ENCODE measurements around the gene PRCD. TPM values are rescaled to one million over a fixed set of nuclear protein-coding genes. Genes with fewer than 3 reads are reported as not detected.
"Not testable (repeated sequence)": the region's sequence is repeated elsewhere in the genome, so short reads cannot be mapped to it uniquely, and the experiment has no call there.

Gene PRCD
- total and polyA plus RNA-seq, 12 donors, result 1.5 to 37.2 (median 5.0) TPM; not detected in 2

DNA sequence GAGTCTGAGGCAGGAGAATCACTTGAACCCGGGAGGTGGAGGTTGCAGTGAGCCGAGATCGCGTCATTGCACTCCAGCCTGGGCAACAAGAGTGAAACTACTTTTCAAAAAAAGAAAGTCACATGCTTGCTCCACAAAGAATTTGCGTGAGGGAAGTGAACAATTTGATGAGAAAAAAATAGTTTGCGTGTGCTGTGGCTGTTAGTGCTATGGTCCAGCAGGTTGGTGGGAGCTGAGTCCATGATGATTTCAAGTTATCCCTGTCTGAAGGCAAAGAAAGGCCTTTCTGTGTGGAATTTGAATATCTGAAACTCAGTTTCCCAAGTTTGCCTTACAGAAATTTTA is 21.0 kb downstream of the PRCD start:
- H3K4me3 ChIP-seq, result no peak overlapping the region
- no peaks in the 10 kb centered on the region for H3K27me3 ChIP-seq
- H3K36me3 ChIP-seq (replicated peaks in 1 of 2), result peaks cover 0 to 18% of the 10 kb centered on the region in 2 donors
- H3K9me3 ChIP-seq (replicated peaks in 1 of 3), result no peaks in the 10 kb centered on the region
- no peak for TF ChIP-seq POLR2A (IDR thresholded peaks at IDR 0.05)
- TF ChIP-seq, protein P1, sequence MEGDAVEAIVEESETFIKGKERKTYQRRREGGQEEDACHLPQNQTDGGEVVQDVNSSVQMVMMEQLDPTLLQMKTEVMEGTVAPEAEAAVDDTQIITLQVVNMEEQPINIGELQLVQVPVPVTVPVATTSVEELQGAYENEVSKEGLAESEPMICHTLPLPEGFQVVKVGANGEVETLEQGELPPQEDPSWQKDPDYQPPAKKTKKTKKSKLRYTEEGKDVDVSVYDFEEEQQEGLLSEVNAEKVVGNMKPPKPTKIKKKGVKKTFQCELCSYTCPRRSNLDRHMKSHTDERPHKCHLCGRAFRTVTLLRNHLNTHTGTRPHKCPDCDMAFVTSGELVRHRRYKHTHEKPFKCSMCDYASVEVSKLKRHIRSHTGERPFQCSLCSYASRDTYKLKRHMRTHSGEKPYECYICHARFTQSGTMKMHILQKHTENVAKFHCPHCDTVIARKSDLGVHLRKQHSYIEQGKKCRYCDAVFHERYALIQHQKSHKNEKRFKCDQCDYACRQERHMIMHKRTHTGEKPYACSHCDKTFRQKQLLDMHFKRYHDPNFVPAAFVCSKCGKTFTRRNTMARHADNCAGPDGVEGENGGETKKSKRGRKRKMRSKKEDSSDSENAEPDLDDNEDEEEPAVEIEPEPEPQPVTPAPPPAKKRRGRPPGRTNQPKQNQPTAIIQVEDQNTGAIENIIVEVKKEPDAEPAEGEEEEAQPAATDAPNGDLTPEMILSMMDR (IDR thresholded peaks at IDR 0.05), result no peak
- WGBS, 4 donors, result 74 to 80% (median 76%) methylated on average over 6 of the region's 6 CpGs
- intact Hi-C loops (cut with DNase I), result loop anchor here in 1 of 2 donors (10.0 kb wide), 2 partner anchors 64 to 154 kb away; partner anchors contain the start of gene MXRA7
- no peak for DNase-seq
- H3K4me1 ChIP-seq (replicated peaks in 1 of 2), result peaks cover 42 to 53% of the 10 kb centered on the region in 2 donors
- H3K27ac ChIP-seq, result peak overlapping the region in 3 of 5 donors; percentile 46 to 72 (median 65)

DNA sequence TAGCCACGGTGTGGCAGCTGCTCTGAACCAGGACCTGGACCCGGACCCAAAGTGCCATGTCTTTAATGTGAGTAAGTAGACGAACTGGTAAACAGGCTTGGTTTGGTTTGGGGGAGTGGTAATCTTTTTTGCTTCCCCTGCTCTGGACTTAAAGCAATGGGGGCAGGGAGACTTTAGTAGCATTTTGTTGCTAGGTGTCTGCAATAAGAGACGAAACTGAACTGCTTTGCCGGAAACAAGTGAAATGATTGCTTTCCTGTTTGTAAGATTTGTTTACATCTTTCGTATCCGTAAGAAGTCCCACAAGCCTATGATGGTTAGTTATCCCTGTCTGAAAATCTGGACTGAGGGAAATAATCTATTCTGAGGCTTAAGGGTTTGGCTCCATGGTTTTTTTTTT is 21.5 kb downstream of the PRCD start:
- H3K27ac ChIP-seq, result peak overlapping the region in 3 of 5 donors; percentile 46 to 72 (median 65)
- 64 to 79% (median 69%) methylated on average over 7 of the region's 7 CpGs for WGBS, 4 donors
- peaks cover 42 to 53% of the 10 kb centered on the region in 2 donors for H3K4me1 ChIP-seq (replicated peaks in 1 of 2)
- H3K36me3 ChIP-seq (replicated peaks in 1 of 2), result peaks cover 0 to 18% of the 10 kb centered on the region in 2 donors
- H3K9me3 ChIP-seq (replicated peaks in 1 of 3), result no peaks in the 10 kb centered on the region
- no peak for TF ChIP-seq POLR2A (IDR thresholded peaks at IDR 0.05)
- TF ChIP-seq, protein P1 (IDR thresholded peaks at IDR 0.05), result no peak
- no peaks in the 10 kb centered on the region for H3K27me3 ChIP-seq
- intact Hi-C loops (cut with DNase I), result loop anchor here in 1 of 2 donors (10.0 kb wide), 2 partner anchors 63 to 153 kb away; partner anchors contain the start of gene MXRA7
- no peak overlapping the region for H3K4me3 ChIP-seq
- no peak for DNase-seq

DNA sequence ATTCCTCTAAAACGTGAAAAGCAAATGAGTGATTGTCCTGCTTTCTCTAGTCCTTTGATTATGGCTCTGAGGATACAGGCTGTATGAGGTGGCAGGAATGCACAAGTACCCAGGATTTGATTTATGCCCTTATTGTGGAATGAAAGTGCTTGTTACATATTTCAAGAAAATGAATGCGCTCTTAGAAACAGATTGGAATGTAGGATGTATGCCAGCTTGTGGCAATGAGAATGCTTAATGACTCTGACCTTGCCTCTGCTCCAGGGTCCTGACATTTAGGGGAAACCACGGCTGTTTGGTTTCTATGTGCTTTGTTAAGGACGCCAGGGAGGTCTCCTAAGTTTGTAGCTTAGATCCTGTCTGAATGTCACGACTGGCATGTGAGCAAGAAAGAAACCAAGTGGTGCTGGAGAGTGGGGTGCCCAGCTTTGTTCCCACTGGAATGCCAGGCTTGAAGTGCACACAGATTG is 22.0 kb downstream of the PRCD start:
- peaks cover 0 to 18% of the 10 kb centered on the region in 2 donors for H3K36me3 ChIP-seq (replicated peaks in 1 of 2)
- H3K9me3 ChIP-seq (replicated peaks in 1 of 3), result no peaks in the 10 kb centered on the region
- intact Hi-C loops (cut with DNase I), result loop anchor here in 1 of 2 donors (10.0 kb wide), 2 partner anchors 63 to 153 kb away; partner anchors contain the start of gene MXRA7
- peak overlapping the region in 4 of 5 donors; percentile 39 to 86 (median 56) for H3K27ac ChIP-seq
- WGBS, 4 donors, result 21 to 33% (median 27%) methylated on average over 4 to 5 of the region's 5 CpGs
- H3K4me1 ChIP-seq (replicated peaks in 1 of 2), result peaks cover 38 to 48% of the 10 kb centered on the region in 2 donors
- DNase-seq, result peak in 3 of 7 donors; percentile 47 to 56 (median 52)
- no peaks in the 10 kb centered on the region for H3K27me3 ChIP-seq
- no peak overlapping the region for H3K4me3 ChIP-seq
- TF ChIP-seq, protein P1 (IDR thresholded peaks at IDR 0.05), result no peak
- no peak for TF ChIP-seq POLR2A (IDR thresholded peaks at IDR 0.05)

DNA sequence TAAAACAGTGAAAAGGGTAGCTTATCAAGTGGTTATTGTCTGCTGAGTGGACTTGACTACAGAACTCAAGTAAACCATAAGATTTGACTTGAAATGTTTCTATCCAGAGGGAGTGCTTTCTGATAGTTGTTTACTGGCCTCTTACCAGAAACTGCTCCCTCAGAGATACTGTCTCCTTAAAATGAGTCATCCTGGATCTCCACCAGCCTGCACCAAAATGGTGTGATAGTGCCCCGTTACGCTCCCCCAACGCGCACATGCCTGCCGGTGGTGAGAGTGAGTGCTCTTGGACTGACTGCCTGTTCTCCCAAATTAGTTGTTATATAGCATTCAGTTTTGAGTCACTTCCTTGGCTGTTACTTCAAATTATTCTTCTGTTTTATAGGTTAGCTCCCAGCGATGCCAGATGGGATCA is 22.9 kb downstream of the PRCD start:
- Histone ChIP-seq H3K27me3 (no peaks in the 10 kb centered on the region), H3K36me3 (replicated peaks in 1 of 2) (peaks cover 0 to 18% of the 10 kb centered on the region in 2 donors), H3K4me1 (replicated peaks in 1 of 2) (peaks cover 37 to 51% of the 10 kb centered on the region in 2 donors), H3K4me3 (no peak overlapping the region), H3K9me3 (replicated peaks in 1 of 3) (no peaks in the 10 kb centered on the region), H3K27ac (peak overlapping the region in 4 of 5 donors; percentile 34 to 80 (median 50))
- intact Hi-C loops (cut with DNase I), result loop anchor here in 1 of 2 donors (10.0 kb wide), 2 partner anchors 62 to 152 kb away; partner anchors contain the start of gene MXRA7
- TF ChIP-seq, protein P1 (IDR thresholded peaks at IDR 0.05), result no peak
- peak in 1 of 2 donors; percentile 30 for TF ChIP-seq POLR2A (IDR thresholded peaks at IDR 0.05)
- DNase-seq, result peak in 6 of 7 donors; percentile 73 to 80 (median 76)
- 32 to 42% (median 37%) methylated on average over 5 to 6 of the region's 6 CpGs for WGBS, 4 donors

DNA sequence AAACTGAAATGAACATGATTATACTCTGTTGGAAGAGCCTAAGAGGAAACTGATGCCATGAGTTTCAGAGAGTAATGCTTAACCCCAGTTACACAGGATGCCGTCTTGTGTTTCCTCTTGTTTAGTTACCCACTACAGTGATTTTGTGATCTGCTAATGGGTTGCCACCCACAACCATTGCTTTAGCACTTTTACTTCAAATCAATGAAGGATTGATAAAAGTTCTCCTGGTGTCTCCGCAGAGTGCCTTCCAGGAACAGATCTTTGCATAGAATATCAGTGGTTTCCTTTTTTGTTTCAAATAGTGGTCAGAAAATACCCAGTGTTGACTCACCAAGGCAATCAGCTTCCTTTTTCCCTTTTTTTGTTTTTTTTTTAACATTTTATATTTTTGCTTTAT is 23.5 kb downstream of the PRCD start:
- peaks cover 0 to 18% of the 10 kb centered on the region in 2 donors for H3K36me3 ChIP-seq (replicated peaks in 1 of 2)
- peaks cover 31 to 49% of the 10 kb centered on the region in 2 donors for H3K4me1 ChIP-seq (replicated peaks in 1 of 2)

DNA sequence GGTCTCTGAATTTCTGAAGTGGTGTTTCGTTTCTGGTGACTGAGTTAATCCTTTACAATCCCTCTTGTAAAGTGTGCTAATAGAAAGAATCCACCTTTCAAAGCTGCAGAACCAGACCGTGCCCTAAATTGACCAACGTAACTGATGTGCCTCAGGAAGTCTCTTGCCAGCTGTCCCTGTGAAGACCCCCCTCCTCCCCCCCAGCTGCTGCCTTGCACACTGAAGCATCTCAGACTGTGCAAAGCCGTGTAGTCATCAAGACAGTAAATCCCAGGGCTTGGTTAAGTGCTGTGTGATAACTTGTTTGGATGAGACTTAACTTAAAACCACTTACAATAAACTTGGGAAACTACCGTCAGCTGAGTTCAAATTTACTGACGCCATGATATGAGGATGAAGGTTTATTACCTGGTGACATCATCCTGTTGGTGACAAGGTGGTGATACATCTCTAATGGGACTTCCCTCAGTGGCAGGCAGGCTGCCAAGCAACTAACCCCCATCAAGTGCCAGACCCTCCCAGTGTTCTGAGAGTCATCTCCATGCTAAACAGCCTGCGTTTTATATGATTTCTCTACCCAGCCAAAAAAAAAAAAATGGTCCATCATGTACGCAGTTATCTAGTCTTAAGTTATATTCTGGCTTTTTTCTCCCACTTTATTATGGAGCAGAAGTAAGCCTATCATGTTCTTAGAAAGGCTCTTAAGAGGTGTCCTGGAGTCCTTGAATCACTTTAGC is 25.3 kb downstream of the PRCD start:
- not testable (repeated sequence) for DNase-seq; H3K27ac ChIP-seq; H3K9me3 ChIP-seq (replicated peaks in 1 of 3); H3K27me3 ChIP-seq; H3K4me3 ChIP-seq
- intact Hi-C loops (cut with DNase I), result loop anchor here in 1 of 2 donors (10.0 kb wide), 2 partner anchors 60 to 150 kb away; partner anchors contain the start of gene MXRA7
- peaks cover 0 to 18% of the 10 kb centered on the region in 2 donors for H3K36me3 ChIP-seq (replicated peaks in 1 of 2)
- peaks cover 25 to 37% of the 10 kb centered on the region in 2 donors for H3K4me1 ChIP-seq (replicated peaks in 1 of 2)
- 79 to 86% (median 82%) methylated on average over 5 to 8 of the region's 8 CpGs for WGBS, 4 donors

More for the DNA sequence above, 23.5 kb downstream of the PRCD start:
- H3K27me3 ChIP-seq; H3K9me3 ChIP-seq (replicated peaks in 1 of 3); DNase-seq; H3K4me3 ChIP-seq; H3K27ac ChIP-seq: not testable (repeated sequence)
- 50 to 81% (median 67%) methylated on average over 2 of the region's 2 CpGs for WGBS, 4 donors
- intact Hi-C loops (cut with DNase I), result loop anchor here in 1 of 2 donors (10.0 kb wide), 2 partner anchors 61 to 151 kb away; partner anchors contain the start of gene MXRA7

Measured in adrenal gland (tissue), 12 donors.